ENCODE measurements around the gene CFAP61. TPM values are rescaled to one million over a fixed set of nuclear protein-coding genes. Genes with fewer than 3 reads are reported as not detected.
A peak's percentile ranks its signal among the peaks of the same experiment; 100 is the strongest.
"Not testable (repeated sequence)": the region's sequence is repeated elsewhere in the genome, so short reads cannot be mapped to it uniquely, and the experiment has no call there.

The CFAP61 gene
- total RNA-seq, 2 experiments from 2014 or later, result not detected

DNA sequence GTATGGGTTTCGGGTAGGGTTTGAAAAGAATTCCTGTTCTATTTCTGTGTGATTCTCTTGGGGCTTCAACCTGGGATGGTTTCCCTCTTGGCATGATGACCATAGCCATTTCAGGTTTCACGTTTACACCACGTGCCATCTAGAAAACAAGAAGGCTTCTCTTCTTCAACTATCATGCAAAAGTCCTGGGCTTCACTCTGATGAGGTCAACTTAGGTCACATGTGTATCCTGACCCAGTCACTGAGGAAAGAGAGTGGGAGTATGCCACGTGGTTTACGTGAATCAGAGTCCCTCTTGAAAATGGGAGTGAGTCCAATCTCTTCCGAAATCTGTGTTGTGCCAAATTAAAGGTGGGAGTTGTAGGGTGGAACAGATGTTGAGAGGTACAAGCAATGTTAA, 174.2 kb downstream of the CFAP61 start:
- H3K4me3 Mint-ChIP-seq, result no peak overlapping the region
- POLR2A ChIA-PET, result no interaction called here
- CTCF ChIA-PET, result no interaction called here

DNA sequence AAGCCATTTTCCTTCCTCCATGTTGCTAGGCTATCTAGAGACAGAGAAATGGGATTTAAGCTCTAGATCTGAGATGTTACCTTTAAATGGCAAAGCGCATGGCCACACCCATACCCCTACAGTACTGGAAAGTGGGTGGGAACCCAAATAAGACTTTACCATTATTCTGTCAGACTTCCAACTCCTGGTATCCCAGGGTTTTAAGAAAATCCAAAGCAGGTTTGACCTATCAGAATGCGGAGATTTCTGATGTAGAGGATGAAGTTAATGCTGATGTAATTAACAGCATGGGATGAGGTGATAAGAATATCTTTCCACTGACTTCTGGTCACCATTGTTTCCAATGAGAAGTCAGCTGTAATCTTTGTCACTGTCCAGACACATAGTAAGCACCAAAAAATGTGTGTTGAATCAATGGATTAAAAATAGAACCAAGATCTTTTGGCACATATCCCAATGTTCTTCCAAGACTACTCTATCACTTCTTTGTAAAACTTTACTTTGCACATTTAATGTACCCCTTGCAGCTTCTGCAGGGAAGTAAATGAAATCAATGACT, 174.8 kb downstream of the CFAP61 start:
- CTCF ChIA-PET, result no interaction called here
- Mint-ChIP-seq H3K4me1 (no peaks in the 10 kb centered on the region), H3K4me3 (no peak overlapping the region), H3K27me3 (peaks cover 4% of the 10 kb centered on the region), H3K9me3 (no peaks in the 10 kb centered on the region), H3K36me3 (ENCODE audit: low read depth) (no peaks in the 10 kb centered on the region), H3K27ac (no peak overlapping the region)
- POLR2A ChIA-PET, result no interaction called here
- DNase-seq, result no peak

More for the DNA sequence above, 174.2 kb downstream of the CFAP61 start:
- no peak for DNase-seq
- no peaks in the 10 kb centered on the region for H3K36me3 Mint-ChIP-seq (ENCODE audit: low read depth)
- no peaks in the 10 kb centered on the region for H3K4me1 Mint-ChIP-seq
- peaks cover 4% of the 10 kb centered on the region for H3K27me3 Mint-ChIP-seq
- H3K27ac Mint-ChIP-seq, result no peak overlapping the region
- H3K9me3 Mint-ChIP-seq, result no peaks in the 10 kb centered on the region

DNA sequence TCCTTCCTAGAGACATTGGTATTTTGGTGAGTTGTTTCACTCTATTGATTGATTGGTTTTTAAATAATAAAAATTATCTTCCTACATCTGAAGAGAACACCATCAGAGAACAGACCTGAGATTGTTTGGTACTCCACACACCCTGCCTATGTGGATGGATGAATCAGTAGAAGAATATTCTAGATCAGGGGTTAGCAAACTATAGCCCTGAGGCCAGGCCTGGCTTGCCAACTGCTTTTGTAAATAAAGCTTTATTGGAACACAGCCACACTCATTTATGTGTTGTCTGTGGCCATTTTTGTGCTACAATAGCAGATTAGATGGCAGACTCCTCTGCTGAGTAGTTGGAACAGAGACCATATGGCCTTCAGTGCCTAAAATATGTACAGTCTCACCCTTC, 176.0 kb downstream of the CFAP61 start:
- no peak overlapping the region for H3K27ac Mint-ChIP-seq
- ChIA-PET POLR2A (no interaction called here), CTCF (interaction anchor here (0.6 kb wide), 1 partner anchor 243 kb away, joined by 4 read pairs; no protein-coding TSS in a partner anchor)
- no peaks in the 10 kb centered on the region for H3K36me3 Mint-ChIP-seq (ENCODE audit: low read depth)
- no peak for DNase-seq
- H3K4me3 Mint-ChIP-seq, result no peak overlapping the region
- H3K4me1 Mint-ChIP-seq, result no peaks in the 10 kb centered on the region
- H3K27me3 Mint-ChIP-seq, result peaks cover 4% of the 10 kb centered on the region
- H3K9me3 Mint-ChIP-seq, result no peaks in the 10 kb centered on the region

DNA sequence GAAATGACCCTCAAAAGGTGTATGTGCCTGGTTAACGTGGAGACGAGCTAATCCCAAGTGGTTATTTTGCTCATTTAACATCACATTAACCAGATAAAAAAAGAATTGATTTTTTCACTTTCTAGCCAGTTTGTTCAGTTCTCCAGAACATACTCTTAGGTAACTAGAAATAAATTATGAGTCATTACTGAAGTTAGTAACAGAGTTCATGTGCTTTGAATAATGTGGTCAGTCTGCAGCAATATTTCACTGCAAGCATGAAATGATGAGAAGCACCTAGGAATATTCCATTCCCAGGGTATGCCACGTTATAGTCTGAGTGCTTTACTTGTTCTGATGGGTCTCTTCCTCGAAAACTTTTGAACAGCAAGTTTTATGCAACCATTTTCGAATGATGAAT, 177.3 kb downstream of the CFAP61 start:
- ChIA-PET CTCF (interaction anchor here (1.0 kb wide), 1 partner anchor 41 kb away, joined by 3 read pairs; no protein-coding TSS in a partner anchor), POLR2A (no interaction called here)
- Mint-ChIP-seq H3K36me3 (ENCODE audit: low read depth) (no peaks in the 10 kb centered on the region), H3K4me3 (no peak overlapping the region), H3K27ac (no peak overlapping the region), H3K9me3 (no peaks in the 10 kb centered on the region), H3K4me1 (no peaks in the 10 kb centered on the region), H3K27me3 (no peaks in the 10 kb centered on the region)
- DNase-seq, result no peak

DNA sequence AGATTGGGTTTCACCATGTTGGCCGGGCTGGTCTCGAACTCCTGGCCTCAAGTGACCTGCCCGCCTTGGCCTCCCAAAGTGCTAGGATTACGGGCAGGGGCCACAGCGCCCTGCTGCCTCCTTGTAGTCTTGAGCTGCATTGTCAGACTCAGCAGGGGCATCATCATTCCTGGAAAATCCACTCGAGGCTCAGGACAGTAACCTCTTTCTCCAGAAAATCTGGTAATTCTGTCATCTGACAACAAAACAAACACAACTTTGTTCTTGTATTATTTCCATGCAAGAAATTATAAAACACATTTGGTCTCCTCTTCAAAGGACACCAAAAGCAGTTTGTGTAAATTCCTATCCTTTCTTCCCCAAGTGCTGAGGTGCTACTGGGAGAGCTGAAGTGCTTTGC, 178.4 kb downstream of the CFAP61 start:
- CTCF ChIA-PET, result no interaction called here
- Mint-ChIP-seq H3K27me3 (no peaks in the 10 kb centered on the region), H3K36me3 (ENCODE audit: low read depth) (no peaks in the 10 kb centered on the region), H3K4me3 (no peak overlapping the region), H3K4me1 (no peaks in the 10 kb centered on the region), H3K9me3 (no peaks in the 10 kb centered on the region), H3K27ac (no peak overlapping the region)
- DNase-seq, result no peak
- POLR2A ChIA-PET, result no interaction called here

DNA sequence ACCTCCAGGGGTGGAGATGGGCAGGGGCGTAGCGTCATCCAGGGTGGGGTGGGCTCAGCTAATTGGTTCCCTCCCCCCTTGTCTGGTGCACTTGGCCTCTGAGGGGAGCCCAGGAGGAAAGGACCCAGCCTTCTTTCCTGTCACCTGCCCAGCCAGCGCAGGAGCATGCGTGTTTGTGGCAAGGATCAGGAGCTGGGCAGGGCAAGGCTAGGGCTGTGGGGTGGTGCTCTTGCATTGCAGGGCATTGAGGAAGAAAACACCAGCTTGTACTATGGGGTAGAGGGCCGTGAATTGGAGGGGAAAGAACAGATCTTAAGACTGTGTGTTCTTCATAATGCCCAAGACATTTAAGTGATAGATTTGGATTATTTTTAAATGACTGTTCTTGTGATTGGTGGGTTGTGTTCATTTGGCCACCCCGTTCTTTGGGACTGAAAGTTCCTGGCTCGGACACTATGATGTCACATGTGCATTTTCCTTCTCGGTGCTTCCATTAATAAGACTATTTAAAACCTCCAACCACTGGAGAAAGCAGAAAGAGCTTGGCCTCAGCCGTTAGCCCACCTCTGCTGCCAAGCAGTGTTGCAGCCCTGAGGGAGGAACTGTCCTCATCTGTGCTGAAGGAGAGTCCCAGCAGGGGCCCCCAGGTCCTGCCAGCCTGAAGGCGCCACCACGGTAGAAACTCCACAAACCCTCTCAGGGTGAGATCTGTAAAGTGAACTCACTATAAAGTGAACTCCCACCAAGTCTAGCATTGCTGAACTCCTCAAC, 179.4 kb downstream of the CFAP61 start:
- H3K9me3 Mint-ChIP-seq, result no peaks in the 10 kb centered on the region
- H3K4me1 Mint-ChIP-seq, result no peaks in the 10 kb centered on the region

DNA sequence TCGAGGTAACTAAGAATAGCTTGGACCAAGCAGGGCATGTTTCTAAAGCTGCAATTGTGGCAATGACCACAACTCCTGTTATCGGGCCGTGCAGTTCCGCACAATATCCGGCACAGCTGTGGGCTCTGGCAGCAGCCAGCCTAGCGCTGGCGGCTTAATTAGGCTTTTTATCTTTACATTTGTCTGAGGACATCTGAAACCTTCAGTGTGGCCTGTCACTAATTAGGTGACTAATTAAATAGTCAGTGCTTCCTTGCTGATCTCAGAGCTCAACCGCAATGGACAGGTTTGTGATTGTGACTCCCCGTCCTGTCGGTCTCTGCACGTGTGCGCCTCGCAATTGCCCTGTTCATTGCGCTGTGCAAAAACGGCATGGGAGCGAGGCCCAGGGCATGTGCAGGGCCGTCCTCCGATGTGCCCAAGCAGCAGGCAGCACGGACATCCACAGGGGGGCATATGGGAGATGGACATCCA, 180.7 kb downstream of the CFAP61 start:
- Mint-ChIP-seq H3K4me1 (no peaks in the 10 kb centered on the region), H3K36me3 (ENCODE audit: low read depth) (no peaks in the 10 kb centered on the region), H3K27ac (no peak overlapping the region), H3K27me3 (no peaks in the 10 kb centered on the region), H3K4me3 (no peak overlapping the region), H3K9me3 (no peaks in the 10 kb centered on the region)
- no peak for DNase-seq
- POLR2A ChIA-PET, result no interaction called here
- CTCF ChIA-PET, result no interaction called here

More for the DNA sequence above, 179.4 kb downstream of the CFAP61 start:
- no peak for DNase-seq
- no peaks in the 10 kb centered on the region for H3K27me3 Mint-ChIP-seq
- H3K36me3 Mint-ChIP-seq (ENCODE audit: low read depth), result no peaks in the 10 kb centered on the region
- H3K27ac Mint-ChIP-seq, result no peak overlapping the region
- no peak overlapping the region for H3K4me3 Mint-ChIP-seq
- ChIA-PET POLR2A (no interaction called here), CTCF (no interaction called here)

DNA sequence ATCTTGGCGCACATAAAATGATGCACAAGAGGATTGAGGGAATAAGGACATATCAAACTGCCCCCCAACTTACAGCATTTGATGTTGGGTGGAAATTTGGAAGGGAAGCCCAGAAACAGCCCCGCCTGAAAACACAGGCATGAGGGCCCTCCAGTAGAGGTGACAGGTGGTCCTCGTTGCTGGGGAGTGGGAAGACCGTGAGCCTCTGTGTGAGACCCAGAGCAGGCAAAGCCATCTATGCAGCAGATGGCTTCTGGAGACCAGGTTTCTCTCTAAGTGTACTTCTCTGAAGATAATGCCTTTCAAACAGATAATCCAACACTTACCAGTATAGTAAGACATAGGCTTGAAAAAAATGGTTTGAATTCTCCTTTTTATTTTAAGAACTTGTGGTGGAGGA, 183.3 kb downstream of the CFAP61 start:
- DNase-seq, result no peak
- Mint-ChIP-seq H3K27me3 (peaks cover 4% of the 10 kb centered on the region), H3K27ac (no peak overlapping the region), H3K4me3 (no peak overlapping the region), H3K4me1 (no peaks in the 10 kb centered on the region), H3K36me3 (ENCODE audit: low read depth) (no peaks in the 10 kb centered on the region), H3K9me3 (no peaks in the 10 kb centered on the region)
- CTCF ChIA-PET, result no interaction called here
- POLR2A ChIA-PET, result no interaction called here

DNA sequence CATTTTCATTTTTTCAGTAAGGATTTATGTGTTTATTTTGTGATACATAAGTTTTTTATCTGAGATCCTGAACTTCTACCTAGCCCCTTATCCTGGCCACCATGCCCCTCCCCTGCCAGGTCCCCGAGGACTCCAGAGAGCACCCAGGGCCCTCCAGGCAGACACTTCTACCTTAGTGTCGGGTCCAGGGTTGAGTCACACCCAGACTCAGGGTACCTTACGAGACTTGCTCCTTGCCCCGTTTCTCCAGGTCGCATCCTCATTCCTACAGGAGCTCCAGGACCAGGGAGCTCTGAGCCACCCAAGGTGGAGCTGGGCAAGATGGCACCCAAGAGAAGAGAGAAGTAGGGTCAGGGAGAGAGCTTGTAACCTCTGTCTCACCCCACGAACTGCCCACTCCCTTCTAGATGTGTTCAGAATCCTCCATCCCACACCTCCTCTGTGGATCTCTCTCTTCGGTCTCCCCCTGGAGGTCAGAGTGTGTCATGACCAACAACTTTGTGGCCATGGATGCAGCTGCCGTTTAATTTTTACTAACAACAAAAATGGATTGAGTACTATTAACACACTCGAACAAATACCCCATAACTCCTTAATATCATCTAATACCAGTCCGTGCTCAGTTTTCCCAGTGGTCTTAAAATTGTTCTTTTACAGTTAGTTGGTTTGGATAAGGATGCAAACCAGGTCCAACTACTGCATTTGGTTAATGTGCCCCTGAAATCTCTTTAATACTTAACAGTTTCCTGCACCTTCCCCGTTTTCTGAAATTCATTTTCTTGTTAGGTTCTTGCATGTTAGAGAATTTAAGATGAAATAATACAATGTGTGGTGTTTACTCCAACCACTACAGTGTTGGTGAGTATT, 185.0 kb downstream of the CFAP61 start:
- Mint-ChIP-seq H3K4me3 (no peak overlapping the region), H3K4me1 (no peaks in the 10 kb centered on the region), H3K27me3 (peaks cover 4% of the 10 kb centered on the region), H3K9me3 (no peaks in the 10 kb centered on the region), H3K36me3 (ENCODE audit: low read depth) (no peaks in the 10 kb centered on the region), H3K27ac (no peak overlapping the region)
- CTCF ChIA-PET, result interaction anchor here (0.8 to 2.3 kb wide), 4 partner anchors 9 to 154 kb away, joined by 3 to 11 read pairs (median 7); no protein-coding TSS in a partner anchor
- DNase-seq, result peak; percentile 21
- POLR2A ChIA-PET, result no interaction called here

DNA sequence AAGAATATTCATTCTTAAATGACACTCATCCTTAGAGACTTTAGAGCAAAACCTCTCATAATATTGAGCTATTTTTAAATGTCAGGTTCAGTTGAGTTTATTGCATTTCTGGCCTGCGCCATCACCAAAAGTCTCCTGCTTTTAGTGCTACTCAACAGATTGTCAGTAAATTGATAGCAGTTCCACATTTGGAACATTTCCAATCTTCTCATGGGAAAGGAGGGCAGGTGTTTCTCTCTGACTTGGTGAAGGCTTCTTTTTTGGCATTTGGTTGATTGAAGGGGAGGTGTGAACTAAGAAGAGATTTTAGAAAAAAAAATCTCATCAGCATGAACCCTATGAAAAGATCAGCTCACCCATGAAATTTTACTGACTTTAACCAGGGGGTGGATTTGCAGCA, 189.6 kb downstream of the CFAP61 start:
- POLR2A ChIA-PET, result no interaction called here
- Mint-ChIP-seq H3K9me3 (no peaks in the 10 kb centered on the region), H3K4me3 (no peak overlapping the region), H3K4me1 (no peaks in the 10 kb centered on the region), H3K36me3 (ENCODE audit: low read depth) (no peaks in the 10 kb centered on the region), H3K27me3 (peaks cover 4% of the 10 kb centered on the region), H3K27ac (no peak overlapping the region)
- DNase-seq, result no peak
- CTCF ChIA-PET, result interaction anchor here (0.6 kb wide), 1 partner anchor 16 kb away, joined by 3 read pairs; no protein-coding TSS in a partner anchor

DNA sequence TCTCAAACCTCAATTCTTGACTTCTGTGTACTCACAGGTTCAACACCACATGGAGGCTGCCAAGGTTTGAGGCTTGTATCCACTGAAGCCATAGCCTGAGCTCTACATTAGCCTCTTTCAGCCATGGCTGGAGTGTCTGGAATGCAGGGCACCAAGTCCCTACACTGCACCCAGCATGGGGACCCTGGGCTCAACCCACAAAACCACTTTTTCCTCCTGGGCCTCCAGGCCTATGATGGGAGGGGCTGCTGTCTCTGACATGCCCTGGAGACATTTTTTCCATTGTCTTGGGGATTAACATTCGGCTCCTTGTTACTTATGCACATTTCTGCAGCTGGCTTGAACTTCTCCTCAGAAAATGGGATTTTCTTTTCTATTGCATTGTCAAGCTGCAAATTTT, 192.1 kb downstream of the CFAP61 start:
- CTCF ChIA-PET; H3K9me3 Mint-ChIP-seq; POLR2A ChIA-PET; H3K4me3 Mint-ChIP-seq; H3K27me3 Mint-ChIP-seq; DNase-seq; H3K36me3 Mint-ChIP-seq (ENCODE audit: low read depth); H3K27ac Mint-ChIP-seq; H3K4me1 Mint-ChIP-seq: not testable (repeated sequence)

DNA sequence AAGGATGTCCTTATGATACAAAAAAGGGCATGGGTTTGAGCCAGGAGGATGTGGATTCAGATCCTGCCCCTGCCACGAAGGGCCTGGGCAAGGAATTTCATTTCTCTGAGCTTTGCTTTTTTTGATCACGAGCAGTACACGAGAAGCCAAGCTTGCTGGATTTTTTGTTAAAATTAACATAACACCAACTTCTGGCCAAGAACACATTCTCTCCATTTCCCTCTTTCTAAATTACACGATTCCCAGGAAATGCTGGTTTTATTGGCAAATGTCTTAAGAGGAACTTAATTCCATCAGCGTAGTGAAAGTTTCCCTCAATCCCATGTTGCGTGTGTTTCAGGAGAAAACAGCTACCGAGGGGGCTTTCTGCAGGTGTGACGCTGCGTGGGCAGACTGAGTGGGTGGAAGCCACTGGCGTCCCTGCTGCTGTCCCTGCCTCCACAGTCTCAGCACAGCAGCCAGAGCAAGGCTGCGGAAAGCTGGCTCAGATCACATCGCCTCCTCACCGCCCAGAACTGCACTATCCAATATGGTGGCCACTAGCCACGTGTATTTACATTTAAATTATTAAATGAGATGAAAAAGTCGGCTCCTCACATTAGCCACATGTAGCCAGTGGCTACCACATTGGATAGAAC, 194.8 kb downstream of the CFAP61 start:
- POLR2A ChIA-PET, result no interaction called here

More for the DNA sequence above, 194.8 kb downstream of the CFAP61 start:
- no peaks in the 10 kb centered on the region for H3K4me1 Mint-ChIP-seq
- no peaks in the 10 kb centered on the region for H3K36me3 Mint-ChIP-seq (ENCODE audit: low read depth)
- H3K27ac Mint-ChIP-seq, result no peak overlapping the region
- H3K4me3 Mint-ChIP-seq, result no peak overlapping the region
- H3K27me3 Mint-ChIP-seq, result no peaks in the 10 kb centered on the region
- no peaks in the 10 kb centered on the region for H3K9me3 Mint-ChIP-seq
- DNase-seq, result no peak
- CTCF ChIA-PET, result interaction anchor here (2.2 kb wide), 1 partner anchor 10 kb away, joined by 10 read pairs; no protein-coding TSS in a partner anchor

Data from activated CD4-positive, alpha-beta memory T cell treated with anti-CD3 and anti-CD28 coated beads, Interleukin-2, amount 10 ng/mL, durations not matched to agents 7 days and 5 days (primary cell).